HUES64 (cell line): Measurements from ENCODE around the gene BCORL1. TPM values are rescaled to one million over a fixed set of nuclear protein-coding genes. Genes with fewer than 3 reads are reported as not detected.
A peak's percentile ranks its signal among the peaks of the same experiment; 100 is the strongest.

Source experiments
- H3K27ac ChIP-seq: 2 replicates; pipeline ENCODE4 v1.7.0; 2013; ENCODE audit warnings: low read depth, low read length, inconsistent platforms
- H3K27me3 ChIP-seq: 2 replicates; pipeline ENCODE4 v1.6.1; 2013; ENCODE audit warnings: mild to moderate bottlenecking, low read length; ENCODE audit not compliant: insufficient read depth
- H3K36me3 ChIP-seq: 2 replicates; pipeline ENCODE4 v1.6.1; 2013; ENCODE audit warnings: mild to moderate bottlenecking, low read length; ENCODE audit not compliant: insufficient read depth
- H3K4me1 ChIP-seq: 2 replicates; pipeline ENCODE4 v1.6.1; 2013; ENCODE audit warnings: mild to moderate bottlenecking, low read length, moderate library complexity; ENCODE audit not compliant: insufficient read depth
- H3K4me3 ChIP-seq: 2 replicates; pipeline ENCODE4 v1.5.1; 2013; ENCODE audit warnings: mild to moderate bottlenecking, low read length, moderate library complexity
- H3K9ac ChIP-seq: 2 replicates; pipeline ENCODE4 v1.6.1; 2013; ENCODE audit warnings: mild to moderate bottlenecking, low read depth, low read length
- H3K9me3 ChIP-seq: 2 replicates; pipeline ENCODE4 v1.6.1; 2013; ENCODE audit warnings: low read depth, low read length; ENCODE audit not compliant: insufficient read depth
- WGBS: fragments of 150-250, 120-280 bp; methylation state at CpG from one replicate; pipeline ENCODE4 v1.1.7; 2013; ENCODE audit warnings: missing lambda C conversion rate; 5-methylcytosine and 5-hydroxymethylcytosine counted together
- polyA plus RNA-seq, 2 experiments: library from polyadenylated mRNA; stranded (reverse); fragments of 50-300 nt; gene quantifications; one replicate each; pipeline ENCODE4 v1.2.3, GENCODE V29; 2013

The BCORL1 gene, protein sequence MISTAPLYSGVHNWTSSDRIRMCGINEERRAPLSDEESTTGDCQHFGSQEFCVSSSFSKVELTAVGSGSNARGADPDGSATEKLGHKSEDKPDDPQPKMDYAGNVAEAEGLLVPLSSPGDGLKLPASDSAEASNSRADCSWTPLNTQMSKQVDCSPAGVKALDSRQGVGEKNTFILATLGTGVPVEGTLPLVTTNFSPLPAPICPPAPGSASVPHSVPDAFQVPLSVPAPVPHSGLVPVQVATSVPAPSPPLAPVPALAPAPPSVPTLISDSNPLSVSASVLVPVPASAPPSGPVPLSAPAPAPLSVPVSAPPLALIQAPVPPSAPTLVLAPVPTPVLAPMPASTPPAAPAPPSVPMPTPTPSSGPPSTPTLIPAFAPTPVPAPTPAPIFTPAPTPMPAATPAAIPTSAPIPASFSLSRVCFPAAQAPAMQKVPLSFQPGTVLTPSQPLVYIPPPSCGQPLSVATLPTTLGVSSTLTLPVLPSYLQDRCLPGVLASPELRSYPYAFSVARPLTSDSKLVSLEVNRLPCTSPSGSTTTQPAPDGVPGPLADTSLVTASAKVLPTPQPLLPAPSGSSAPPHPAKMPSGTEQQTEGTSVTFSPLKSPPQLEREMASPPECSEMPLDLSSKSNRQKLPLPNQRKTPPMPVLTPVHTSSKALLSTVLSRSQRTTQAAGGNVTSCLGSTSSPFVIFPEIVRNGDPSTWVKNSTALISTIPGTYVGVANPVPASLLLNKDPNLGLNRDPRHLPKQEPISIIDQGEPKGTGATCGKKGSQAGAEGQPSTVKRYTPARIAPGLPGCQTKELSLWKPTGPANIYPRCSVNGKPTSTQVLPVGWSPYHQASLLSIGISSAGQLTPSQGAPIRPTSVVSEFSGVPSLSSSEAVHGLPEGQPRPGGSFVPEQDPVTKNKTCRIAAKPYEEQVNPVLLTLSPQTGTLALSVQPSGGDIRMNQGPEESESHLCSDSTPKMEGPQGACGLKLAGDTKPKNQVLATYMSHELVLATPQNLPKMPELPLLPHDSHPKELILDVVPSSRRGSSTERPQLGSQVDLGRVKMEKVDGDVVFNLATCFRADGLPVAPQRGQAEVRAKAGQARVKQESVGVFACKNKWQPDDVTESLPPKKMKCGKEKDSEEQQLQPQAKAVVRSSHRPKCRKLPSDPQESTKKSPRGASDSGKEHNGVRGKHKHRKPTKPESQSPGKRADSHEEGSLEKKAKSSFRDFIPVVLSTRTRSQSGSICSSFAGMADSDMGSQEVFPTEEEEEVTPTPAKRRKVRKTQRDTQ (N-terminal part only)
- 4.1 TPM for polyA plus RNA-seq (2013, experiment 1 of 2)
- polyA plus RNA-seq (2013, experiment 2 of 2), result 7.0 TPM

DNA sequence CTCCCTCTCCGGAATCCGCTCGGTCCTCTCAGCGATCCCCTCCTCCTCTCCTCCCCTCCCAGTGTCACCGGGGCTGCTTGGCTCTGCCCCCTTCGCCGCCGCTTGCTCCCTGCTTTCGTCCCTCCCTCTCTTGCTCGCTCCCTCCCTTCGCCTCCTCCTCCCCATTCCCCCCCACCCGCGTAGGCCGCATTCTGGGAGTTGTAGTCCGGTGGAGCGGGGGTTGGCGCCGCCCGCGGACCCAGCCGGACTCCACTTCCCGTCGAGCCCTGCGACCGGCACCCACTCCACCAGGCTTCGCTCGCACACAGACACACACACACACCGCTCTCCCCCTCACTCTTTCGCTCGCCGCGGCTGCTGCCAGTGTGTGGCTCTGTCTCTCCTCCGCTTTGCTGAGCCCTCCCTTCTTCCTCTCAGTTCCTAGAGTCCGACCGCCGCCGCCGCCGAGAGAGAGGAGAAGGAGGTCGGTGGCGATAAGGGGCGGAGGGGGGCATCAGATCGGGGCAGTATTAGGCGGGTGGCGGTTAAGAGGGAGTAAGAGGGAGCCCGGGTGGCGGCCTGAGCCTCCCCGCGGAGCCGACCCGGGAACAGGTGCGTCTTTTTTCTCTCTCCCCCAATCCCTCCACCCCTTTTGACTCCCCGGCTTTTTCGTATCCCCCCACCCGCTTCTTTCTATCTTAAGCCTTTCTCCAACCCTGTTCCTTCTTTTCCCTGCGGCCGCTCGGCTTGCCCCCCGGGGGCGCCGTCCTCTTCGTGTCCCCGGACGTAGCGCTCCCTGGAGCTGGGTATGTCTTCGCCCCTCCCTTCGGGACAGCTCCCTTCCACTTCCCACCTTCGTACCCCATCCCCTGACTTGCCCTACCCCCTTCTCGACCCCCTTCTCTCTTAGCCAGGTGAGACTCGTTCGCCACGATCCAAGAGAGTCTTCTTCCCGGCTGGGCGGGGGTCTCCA lies at the start of gene BCORL1:
Gene BCORL1, plus strand, starts transcription at position 336 of the 952 bp plus-strand sequence. CDS start 22,597 bp downstream, outside the sequence.
- Histone ChIP-seq H3K4me1 (no peaks in the 10 kb centered on the region), H3K27ac (no peak within 1 kb of the TSS), H3K4me3 (peak within 1 kb of the TSS; percentile 53), H3K27me3 (peaks cover 62% of the 10 kb centered on the region), H3K36me3 (no peaks in the 10 kb centered on the region), H3K9ac (no peak within 1 kb of the TSS), H3K9me3 (no peaks in the 10 kb centered on the region)
- WGBS, result 0% methylated on average over 53 of the region's 74 CpGs

DNA sequence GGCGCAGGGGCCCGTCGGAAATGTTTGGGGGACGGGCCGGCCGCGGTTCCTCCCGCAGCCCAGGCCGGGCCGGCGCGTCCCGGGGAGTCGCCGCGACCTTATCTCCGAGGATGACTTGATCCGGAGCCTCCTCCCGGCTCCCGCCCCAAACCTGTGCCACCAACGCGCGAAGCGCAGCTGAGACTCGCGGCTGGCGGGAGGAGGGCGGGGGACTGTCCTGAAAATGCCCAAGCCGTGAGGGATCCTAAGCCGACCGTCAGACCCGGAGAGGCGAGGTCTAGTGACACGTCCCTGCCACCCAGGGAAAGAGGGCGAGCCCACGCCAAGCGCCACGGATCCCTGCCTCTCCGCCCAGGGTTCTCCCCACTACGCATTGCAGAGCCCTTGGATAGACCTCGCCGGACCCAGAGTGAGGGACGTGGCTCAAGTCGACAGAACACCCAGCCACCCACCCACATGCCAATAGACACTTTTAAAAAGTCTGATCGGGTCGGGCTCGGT lies 49.6 kb upstream of the BCORL1 start:
- Histone ChIP-seq H3K4me1 (peaks cover 4% of the 10 kb centered on the region; the same call in 1 of the 2 replicates), H3K4me3 (peak overlapping the region; percentile 40), H3K27me3 (peaks cover 53% of the 10 kb centered on the region), H3K9me3 (no peaks in the 10 kb centered on the region), H3K36me3 (peaks cover 14% of the 10 kb centered on the region), H3K27ac (no peak overlapping the region), H3K9ac (no peak overlapping the region)
- WGBS, result 3% methylated on average over 47 of the region's 47 CpGs

DNA sequence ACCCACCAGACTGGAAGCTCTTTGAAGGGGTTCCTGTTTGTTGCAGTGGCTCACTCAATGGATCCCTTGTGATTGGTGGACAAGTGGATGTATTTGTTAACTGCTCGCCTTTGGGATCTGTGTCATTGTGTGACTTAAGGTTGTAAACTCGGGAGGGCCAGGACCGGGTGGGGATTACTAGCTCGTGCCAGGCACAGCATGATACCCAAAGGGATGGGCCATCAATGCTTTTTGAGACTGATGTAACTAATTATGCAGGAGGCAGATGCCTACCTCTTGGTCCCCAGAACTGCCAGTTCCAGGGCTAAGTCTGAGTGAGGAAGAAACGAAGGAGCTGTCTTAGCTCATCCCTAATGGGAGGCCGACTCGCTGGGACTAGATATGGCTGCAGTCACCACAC lies 48.7 kb upstream of the BCORL1 start:
- WGBS, result 4% methylated on average over 7 of the region's 7 CpGs
- Histone ChIP-seq H3K9ac (no peak overlapping the region), H3K4me1 (peaks cover 7% of the 10 kb centered on the region), H3K36me3 (peaks cover 13% of the 10 kb centered on the region; the same call in 1 of the 2 replicates), H3K27ac (no peak overlapping the region), H3K27me3 (peaks cover 61% of the 10 kb centered on the region), H3K9me3 (no peaks in the 10 kb centered on the region), H3K4me3 (no peak overlapping the region)

DNA sequence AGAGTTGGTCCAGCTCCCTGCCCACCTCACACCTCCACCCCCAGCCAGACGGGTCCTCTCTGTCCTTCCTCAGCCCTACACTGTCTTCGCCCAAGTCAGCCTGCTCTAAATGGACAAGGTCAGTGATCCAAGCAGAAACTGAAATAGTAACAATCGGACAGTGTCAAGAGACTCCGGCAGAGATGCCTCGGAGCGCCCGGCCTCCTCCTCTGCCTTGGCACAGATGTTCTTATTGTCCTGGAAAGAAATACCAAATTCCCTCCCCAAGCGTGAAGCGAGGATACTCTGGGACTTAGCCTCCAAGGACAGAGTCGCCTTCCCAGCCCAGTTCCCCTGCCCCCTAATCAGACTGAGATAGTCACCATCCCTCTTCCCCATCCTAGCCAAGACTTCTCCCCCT lies 48.0 kb upstream of the BCORL1 start:
- Histone ChIP-seq H3K4me1 (peaks cover 7% of the 10 kb centered on the region), H3K27me3 (peaks cover 69% of the 10 kb centered on the region), H3K4me3 (no peak overlapping the region), H3K27ac (no peak overlapping the region), H3K9ac (no peak overlapping the region), H3K36me3 (peaks cover 8% of the 10 kb centered on the region; the same call in 1 of the 2 replicates), H3K9me3 (no peaks in the 10 kb centered on the region)
- 7% methylated on average over 10 of the region's 10 CpGs for WGBS

DNA sequence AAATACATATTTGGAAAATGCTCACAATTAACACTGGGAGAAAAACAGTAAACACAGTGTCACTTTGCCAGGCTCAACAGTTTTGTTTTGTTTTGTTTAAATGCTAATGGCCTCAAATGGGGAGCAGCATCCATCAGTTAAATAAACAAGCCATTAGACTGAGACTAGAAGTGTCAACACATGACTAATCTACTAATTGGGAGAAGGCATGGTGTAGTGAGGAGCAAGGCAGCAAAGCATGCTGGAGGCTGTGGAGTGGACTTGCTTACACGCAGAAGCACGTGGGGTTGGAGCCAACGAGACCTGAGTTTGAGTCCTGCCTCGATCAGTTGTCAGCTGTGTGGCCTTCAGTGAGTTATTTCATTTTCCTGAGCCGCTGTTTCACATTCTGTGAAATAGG lies 47.5 kb upstream of the BCORL1 start:
- WGBS, result 19% methylated on average over 4 of the region's 5 CpGs
- Histone ChIP-seq H3K4me3 (no peak overlapping the region), H3K9me3 (no peaks in the 10 kb centered on the region), H3K27me3 (peaks cover 74% of the 10 kb centered on the region), H3K9ac (no peak overlapping the region), H3K27ac (no peak overlapping the region), H3K4me1 (peaks cover 7% of the 10 kb centered on the region), H3K36me3 (peaks cover 4% of the 10 kb centered on the region; the same call in 1 of the 2 replicates)

DNA sequence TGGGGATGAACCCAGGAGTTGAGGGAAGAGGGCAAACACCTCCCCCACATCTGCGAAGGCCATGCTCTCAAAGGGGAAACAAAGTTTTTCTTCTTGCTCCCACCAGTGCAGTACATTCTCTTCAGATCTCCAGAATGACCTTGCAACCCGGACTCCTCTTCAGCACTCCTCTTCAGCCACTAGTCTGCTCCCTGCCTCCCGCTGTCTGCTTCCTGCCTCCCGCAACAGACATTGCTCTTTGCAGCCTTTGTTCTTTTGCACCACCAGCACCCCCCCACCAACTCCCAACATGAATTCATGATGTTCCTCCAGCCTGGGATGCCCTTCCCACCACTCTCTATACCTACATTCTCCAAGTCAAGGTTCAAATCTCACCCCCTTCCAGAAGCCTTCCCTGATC lies 44.4 kb upstream of the BCORL1 start:
- Histone ChIP-seq H3K9me3 (no peaks in the 10 kb centered on the region), H3K4me3 (no peak overlapping the region), H3K27me3 (peaks cover 78% of the 10 kb centered on the region), H3K27ac (no peak overlapping the region), H3K36me3 (no peaks in the 10 kb centered on the region), H3K9ac (no peak overlapping the region), H3K4me1 (peaks cover 7% of the 10 kb centered on the region)
- WGBS, result 9% methylated on average over 4 of the region's 4 CpGs

DNA sequence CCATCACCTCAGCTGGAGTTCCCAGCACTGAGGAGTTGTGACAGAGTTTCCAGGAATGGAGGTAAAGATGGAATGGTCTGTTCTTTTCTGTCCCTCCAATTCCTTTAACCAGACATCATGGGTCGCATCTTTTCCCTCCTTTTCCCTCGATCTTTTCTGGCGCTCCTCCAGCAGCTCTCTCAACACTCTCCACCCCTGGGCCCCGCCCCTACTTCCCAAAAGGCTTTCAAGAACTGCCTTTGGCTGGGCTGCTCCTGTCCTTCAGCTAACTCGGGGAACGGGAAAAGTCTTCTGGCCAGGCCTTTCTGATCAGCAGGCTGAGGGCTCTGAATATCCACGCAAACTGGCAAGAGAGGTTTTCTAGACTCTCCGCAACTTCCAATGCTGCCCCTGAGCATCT lies 42.4 kb upstream of the BCORL1 start:
- Histone ChIP-seq H3K27ac (no peak overlapping the region), H3K36me3 (no peaks in the 10 kb centered on the region), H3K9me3 (no peaks in the 10 kb centered on the region), H3K4me3 (no peak overlapping the region), H3K4me1 (peaks cover 4% of the 10 kb centered on the region), H3K9ac (no peak overlapping the region), H3K27me3 (peaks cover 58% of the 10 kb centered on the region)
- WGBS, result 22% methylated on average over 8 of the region's 8 CpGs

DNA sequence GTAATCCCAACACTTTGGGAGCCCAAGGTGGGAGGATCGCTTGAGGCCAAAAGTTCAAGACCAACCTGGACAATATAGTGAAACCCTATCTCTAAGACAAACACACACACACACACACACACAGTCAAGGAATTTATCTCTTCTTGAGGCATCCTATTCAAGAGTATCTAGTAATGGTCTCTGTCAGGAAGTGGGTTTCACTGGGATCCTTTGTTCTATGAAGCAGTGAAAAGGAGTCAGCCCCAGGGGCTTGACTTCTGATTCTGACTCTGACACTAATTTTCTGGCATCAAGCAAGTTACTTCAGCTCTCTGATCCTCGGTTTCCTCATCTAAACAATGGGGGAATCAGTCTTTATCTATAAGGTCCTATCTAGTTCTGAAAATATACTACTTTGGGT lies 41.7 kb upstream of the BCORL1 start:
- 92% methylated on average over 1 of the region's 2 CpGs for WGBS
- Histone ChIP-seq H3K9ac (no peak overlapping the region), H3K27ac (no peak overlapping the region), H3K36me3 (no peaks in the 10 kb centered on the region), H3K9me3 (no peaks in the 10 kb centered on the region), H3K27me3 (peaks cover 51% of the 10 kb centered on the region), H3K4me1 (peaks cover 3% of the 10 kb centered on the region; the same call in 1 of the 2 replicates), H3K4me3 (no peak overlapping the region)

DNA sequence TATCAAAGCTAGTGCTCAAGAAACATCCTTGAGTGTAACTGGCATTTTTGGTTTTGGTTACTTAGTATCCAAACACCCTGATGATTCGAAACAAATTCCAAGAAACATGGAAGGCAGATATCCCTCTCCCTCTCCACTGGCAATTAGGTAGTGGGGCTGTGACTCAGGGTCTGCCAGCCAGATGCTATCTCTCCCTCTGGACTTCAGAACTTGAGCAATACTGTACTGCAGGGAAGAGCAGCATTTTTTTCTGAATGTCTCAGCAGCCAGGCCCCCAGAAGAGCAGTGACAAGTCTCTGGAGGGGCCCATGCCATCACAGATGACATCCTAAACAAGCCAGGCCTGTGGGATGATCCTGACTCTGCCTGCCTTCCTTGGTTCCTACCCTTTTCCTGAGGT lies 37.3 kb upstream of the BCORL1 start:
- H3K4me3 ChIP-seq, result no peak overlapping the region
- no peak overlapping the region for H3K9ac ChIP-seq
- H3K27ac ChIP-seq, result no peak overlapping the region
- WGBS, result no CpG with 5 or more reads among the region's 1 CpG
- no peaks in the 10 kb centered on the region for H3K9me3 ChIP-seq
- no peaks in the 10 kb centered on the region for H3K4me1 ChIP-seq
- H3K36me3 ChIP-seq, result no peaks in the 10 kb centered on the region
- peaks cover 12% of the 10 kb centered on the region for H3K27me3 ChIP-seq

DNA sequence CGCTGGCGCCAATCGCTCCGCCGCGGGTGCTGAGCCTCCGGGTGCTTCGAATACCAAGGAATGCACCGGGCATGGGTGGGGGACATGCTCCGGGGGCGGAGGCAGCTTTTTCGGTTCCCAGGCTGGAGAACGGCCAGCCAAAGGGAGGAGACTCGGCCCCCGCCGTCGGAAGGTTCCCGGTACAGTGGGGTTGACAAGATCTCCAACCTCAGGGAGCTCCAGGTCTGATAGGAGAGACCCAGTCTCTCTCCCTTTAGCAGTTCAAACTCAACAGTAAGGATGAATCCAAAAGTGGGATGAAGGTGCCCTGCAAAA lies 29.1 kb upstream of the BCORL1 start:
- peaks cover 71% of the 10 kb centered on the region for H3K27me3 ChIP-seq

More for the DNA sequence above, 29.1 kb upstream of the BCORL1 start:
- H3K9ac ChIP-seq, result no peak overlapping the region
- H3K4me3 ChIP-seq, result peak overlapping the region; percentile 55
- no peak overlapping the region for H3K27ac ChIP-seq
- peaks cover 15% of the 10 kb centered on the region; the same call in 1 of the 2 replicates for H3K4me1 ChIP-seq
- H3K9me3 ChIP-seq, result no peaks in the 10 kb centered on the region
- 0% methylated on average over 17 of the region's 18 CpGs for WGBS
- H3K36me3 ChIP-seq, result no peaks in the 10 kb centered on the region
